Breast epithelium (tissue), 4 donors: ENCODE results near the gene TMEM169. TPM values are rescaled to one million over a fixed set of nuclear protein-coding genes. Genes with fewer than 3 reads are reported as not detected.
A peak's percentile ranks its signal among the peaks of the same experiment; 100 is the strongest.

ENCODE experiments used
- DNase-seq, 2 donors: peaks; one replicate each; pipeline ENCODE4 v3.0.0-alpha.2; 2019; ENCODE audit warnings: low spot score in 2 of 2
- H3K27ac ChIP-seq, 2 donors: fragments of 200-600 bp; sonication (generic) in 1 of 2; one replicate each; pipeline ENCODE4 v1.5.1; 2016 to 2019; ENCODE audit warnings: mild to moderate bottlenecking in 1 of 2
- H3K27me3 ChIP-seq, 2 donors: fragments of 200-600 bp; sonication (generic) in 1 of 2; one replicate each; pipeline versions ENCODE4 v1.5.1 to v1.6.0; 2017 to 2019; ENCODE audit warnings: control low read depth in 1 of 2, mild to moderate bottlenecking in 1 of 2
- H3K36me3 ChIP-seq: fragments of 200-600 bp; one replicate; pipeline ENCODE4 v1.5.1; 2019
- H3K4me1 ChIP-seq, 2 donors: fragments of 200-600 bp; sonication (generic); one replicate each; pipeline ENCODE4 v1.5.1; 2016 to 2019; ENCODE audit warnings: control low read depth in 1 of 2
- H3K4me3 ChIP-seq, 3 donors: fragments of 200-600 bp; sonication (generic); 1 replicate in 2 of 3; 2 replicates in 1 of 3; pipeline ENCODE4 v1.5.1; 2016 to 2019; ENCODE audit warnings: mild to moderate bottlenecking in 3 of 3, moderate library complexity in 2 of 3
- H3K9me3 ChIP-seq, 2 donors: fragments of 200-600 bp; sonication (generic) in 1 of 2; one replicate each; pipeline ENCODE4 v1.5.1; 2016 to 2019; ENCODE audit warnings: control low read depth in 1 of 2
- POLR2A ChIP-seq: fragments of 450-650 bp; IDR thresholded peaks from one replicate; pipeline ENCODE4 v1.6.1; 2016; ENCODE audit warnings: antibody characterized with exemption, mild to moderate bottlenecking, moderate library complexity
- POLR2AphosphoS5 ChIP-seq, 3 donors: sonication (generic); formaldehyde crosslinking; IDR thresholded peaks; one replicate each; pipeline ENCODE4 v1.6.1; 2017; ENCODE audit warnings: antibody characterized with exemption in 3 of 3
- intact Hi-C: fragments of 100-400 bp; cut with DNase I; formaldehyde crosslinking; loops from one replicate; pipeline ENCODE4 v1.15.1; 2023; ENCODE audit warnings: low total_unique reads
- total RNA-seq, 3 donors: library from RNA; depleted of rRNA; stranded (reverse); fragments of >200 nt; gene quantifications; one replicate each; pipeline ENCODE4 v1.1.0, GENCODE V29; 2016
- TF ChIP-seq, protein P1 (sequence below), 3 donors: fragments of 450-650 bp; IDR thresholded peaks; one replicate each; pipeline ENCODE4 v1.5.1; 2016 to 2017; ENCODE audit warnings: antibody characterized with exemption in 3 of 3, mild to moderate bottlenecking in 3 of 3, moderate library complexity in 3 of 3

The TMEM169 gene
- total RNA-seq, 3 donors from 2014 or later: 0.29 to 1.3 TPM; not detected in 1

GRCh38 chr2:216051350-216051749 is 30.4 kb upstream of the TMEM169 start:
- Histone ChIP-seq H3K36me3 (no peaks in the 10 kb centered on the region), H3K27me3 (no peaks in the 10 kb centered on the region), H3K27ac (no peak overlapping the region), H3K9me3 (no peaks in the 10 kb centered on the region), H3K4me1 (no peaks in the 10 kb centered on the region), H3K4me3 (no peak overlapping the region)
- TF ChIP-seq, protein P1, sequence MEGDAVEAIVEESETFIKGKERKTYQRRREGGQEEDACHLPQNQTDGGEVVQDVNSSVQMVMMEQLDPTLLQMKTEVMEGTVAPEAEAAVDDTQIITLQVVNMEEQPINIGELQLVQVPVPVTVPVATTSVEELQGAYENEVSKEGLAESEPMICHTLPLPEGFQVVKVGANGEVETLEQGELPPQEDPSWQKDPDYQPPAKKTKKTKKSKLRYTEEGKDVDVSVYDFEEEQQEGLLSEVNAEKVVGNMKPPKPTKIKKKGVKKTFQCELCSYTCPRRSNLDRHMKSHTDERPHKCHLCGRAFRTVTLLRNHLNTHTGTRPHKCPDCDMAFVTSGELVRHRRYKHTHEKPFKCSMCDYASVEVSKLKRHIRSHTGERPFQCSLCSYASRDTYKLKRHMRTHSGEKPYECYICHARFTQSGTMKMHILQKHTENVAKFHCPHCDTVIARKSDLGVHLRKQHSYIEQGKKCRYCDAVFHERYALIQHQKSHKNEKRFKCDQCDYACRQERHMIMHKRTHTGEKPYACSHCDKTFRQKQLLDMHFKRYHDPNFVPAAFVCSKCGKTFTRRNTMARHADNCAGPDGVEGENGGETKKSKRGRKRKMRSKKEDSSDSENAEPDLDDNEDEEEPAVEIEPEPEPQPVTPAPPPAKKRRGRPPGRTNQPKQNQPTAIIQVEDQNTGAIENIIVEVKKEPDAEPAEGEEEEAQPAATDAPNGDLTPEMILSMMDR (IDR thresholded peaks at IDR 0.05): no peak
- TF ChIP-seq POLR2A (no peak), POLR2AphosphoS5 (IDR thresholded peaks at IDR 0.05) (no peak)
- DNase-seq: no peak
- intact Hi-C loops: no loop called here

DNA sequence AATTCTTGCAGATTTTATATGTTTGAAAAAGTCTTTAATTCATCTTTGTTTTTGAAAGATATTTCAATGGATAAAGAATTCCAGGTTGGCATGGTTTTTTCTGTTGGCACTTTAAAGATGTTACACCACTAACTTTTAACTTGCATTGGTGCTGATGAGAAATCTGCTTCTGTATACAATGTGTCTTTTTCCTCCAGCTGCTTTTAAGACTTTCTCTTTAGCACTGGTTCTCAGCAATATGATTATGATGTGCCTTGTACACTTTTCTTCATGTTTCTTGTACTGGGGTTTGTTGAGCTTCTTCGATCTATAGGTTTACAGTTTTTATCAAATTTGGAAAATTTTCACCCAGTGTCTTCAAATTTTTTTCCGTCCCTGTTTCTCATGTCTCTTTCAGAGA is 29.3 kb upstream of the TMEM169 start:
- no peak overlapping the region for H3K27ac ChIP-seq
- H3K4me3 ChIP-seq: no peak overlapping the region

DNA sequence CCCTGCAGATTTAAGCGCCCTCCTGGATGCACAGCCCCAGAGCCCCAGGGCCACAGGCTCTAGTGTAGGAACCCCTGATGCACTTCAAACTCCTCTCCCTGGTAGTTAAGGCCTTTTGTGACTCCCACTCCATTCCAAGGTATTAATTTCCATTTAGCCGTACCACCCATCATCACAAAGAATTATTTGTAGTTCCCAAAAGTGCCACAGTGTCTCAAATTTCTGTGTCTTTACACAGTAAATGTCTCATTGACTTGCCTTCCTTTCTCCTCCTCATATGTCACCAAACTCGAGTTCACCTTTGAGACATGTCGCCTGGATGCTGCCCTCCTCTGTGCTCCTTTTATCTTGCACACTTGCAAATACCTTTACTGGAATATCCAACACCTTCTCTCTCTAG is 26.0 kb upstream of the TMEM169 start:
- no peak for DNase-seq
- Histone ChIP-seq H3K4me3 (no peak overlapping the region), H3K4me1 (no peaks in the 10 kb centered on the region), H3K36me3 (no peaks in the 10 kb centered on the region), H3K27me3 (no peaks in the 10 kb centered on the region), H3K27ac (no peak overlapping the region), H3K9me3 (no peaks in the 10 kb centered on the region)
- intact Hi-C loops: no loop called here
- no peak for TF ChIP-seq POLR2A
- TF ChIP-seq, protein P1 (IDR thresholded peaks at IDR 0.05): no peak
- no peak for TF ChIP-seq POLR2AphosphoS5 (IDR thresholded peaks at IDR 0.05)

More for the DNA sequence above, 29.3 kb upstream of the TMEM169 start:
- H3K9me3 ChIP-seq: no peaks in the 10 kb centered on the region
- no peak for DNase-seq
- TF ChIP-seq POLR2AphosphoS5 (IDR thresholded peaks at IDR 0.05) (no peak), POLR2A (no peak)
- TF ChIP-seq, protein P1 (IDR thresholded peaks at IDR 0.05): no peak
- no peaks in the 10 kb centered on the region for H3K36me3 ChIP-seq
- intact Hi-C loops: no loop called here
- H3K4me1 ChIP-seq: no peaks in the 10 kb centered on the region
- no peaks in the 10 kb centered on the region for H3K27me3 ChIP-seq

GRCh38 chr2:216056739-216057138 is 25.0 kb upstream of the TMEM169 start:
- no peak for TF ChIP-seq POLR2A
- TF ChIP-seq, protein P1 (IDR thresholded peaks at IDR 0.05): no peak
- Histone ChIP-seq H3K27me3 (no peaks in the 10 kb centered on the region), H3K27ac (no peak overlapping the region), H3K36me3 (no peaks in the 10 kb centered on the region), H3K4me3 (no peak overlapping the region), H3K4me1 (no peaks in the 10 kb centered on the region), H3K9me3 (no peaks in the 10 kb centered on the region)
- DNase-seq: no peak
- intact Hi-C loops: no loop called here

GRCh38 chr2:216057688-216058193 is 24.0 kb upstream of the TMEM169 start:
- Histone ChIP-seq H3K9me3 (no peaks in the 10 kb centered on the region), H3K27me3 (no peaks in the 10 kb centered on the region), H3K27ac (peak overlapping the region; percentile 36 to 65), H3K4me3 (peak overlapping the region in 2 of 3 donors; percentile 12 to 14), H3K4me1 (no peaks in the 10 kb centered on the region), H3K36me3 (no peaks in the 10 kb centered on the region)
- no peak for DNase-seq
- intact Hi-C loops: no loop called here
- TF ChIP-seq, protein P1 (IDR thresholded peaks at IDR 0.05): no peak
